C4-2B (cell line): Measurements from ENCODE around the gene EFCAB10.

Experiments used
- H3K27ac ChIP-seq: fragments of 450-650 bp; 2 replicates; pipeline ENCODE4 v1.5.1; 2017
- ZFX ChIP-seq: fragments of 450-650 bp; IDR thresholded peaks from 2 replicates; pipeline ENCODE4 v1.6.1; 2017
- TF ChIP-seq, protein P1 (sequence below): fragments of 450-650 bp; conservative IDR thresholded peaks from 2 replicates; pipeline ENCODE4 v1.5.1; 2017; ENCODE audit warnings: mild to moderate bottlenecking

EFCAB10 gene, protein sequence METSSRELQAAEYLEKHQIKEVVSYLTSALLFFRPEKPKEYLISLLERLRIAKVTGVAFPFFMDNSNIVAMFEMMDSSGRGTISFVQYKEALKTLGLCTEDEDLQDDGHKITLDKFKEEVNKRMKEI

DNA sequence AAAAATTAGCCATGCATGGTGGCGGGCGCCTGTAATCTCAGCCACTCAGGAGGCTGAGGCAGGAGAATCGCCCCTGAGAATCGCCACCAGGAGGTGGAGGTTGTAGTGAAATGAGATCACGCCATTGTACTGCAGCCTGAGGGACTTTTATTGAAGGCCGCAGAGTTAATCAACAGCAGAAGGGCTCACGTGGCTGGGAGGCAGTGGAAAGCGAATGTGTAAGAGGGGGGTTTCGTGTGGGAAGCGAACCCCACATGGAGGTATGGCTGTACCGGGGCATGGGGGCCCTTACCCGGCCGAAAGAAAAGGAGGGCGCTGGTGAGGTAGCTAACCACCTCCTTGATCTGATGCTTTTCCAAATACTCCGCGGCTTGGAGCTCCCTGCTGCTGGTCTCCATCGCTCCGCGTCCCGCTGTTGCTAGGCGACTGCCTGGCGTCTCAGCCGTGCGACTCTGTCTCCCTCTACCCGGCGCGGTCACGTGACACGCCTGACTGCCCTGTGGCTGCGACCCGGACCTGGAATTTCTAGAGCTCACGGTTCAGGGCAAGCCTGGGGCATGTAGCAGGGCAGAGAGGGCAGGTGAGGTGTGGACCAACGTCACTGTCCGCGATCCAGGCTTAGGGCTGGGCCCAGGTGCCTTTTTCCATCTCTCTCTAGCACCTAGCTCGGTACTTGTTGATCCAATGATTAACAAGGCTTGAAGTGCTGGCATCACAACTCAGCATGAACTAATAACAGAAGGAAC is at the start of gene EFCAB10:
Gene EFCAB10, minus strand, starts transcription at position 428 of the 746 bp plus-strand sequence. Its CDS starts 30 bp downstream, at position 398.
- TF ChIP-seq, protein P1, sequence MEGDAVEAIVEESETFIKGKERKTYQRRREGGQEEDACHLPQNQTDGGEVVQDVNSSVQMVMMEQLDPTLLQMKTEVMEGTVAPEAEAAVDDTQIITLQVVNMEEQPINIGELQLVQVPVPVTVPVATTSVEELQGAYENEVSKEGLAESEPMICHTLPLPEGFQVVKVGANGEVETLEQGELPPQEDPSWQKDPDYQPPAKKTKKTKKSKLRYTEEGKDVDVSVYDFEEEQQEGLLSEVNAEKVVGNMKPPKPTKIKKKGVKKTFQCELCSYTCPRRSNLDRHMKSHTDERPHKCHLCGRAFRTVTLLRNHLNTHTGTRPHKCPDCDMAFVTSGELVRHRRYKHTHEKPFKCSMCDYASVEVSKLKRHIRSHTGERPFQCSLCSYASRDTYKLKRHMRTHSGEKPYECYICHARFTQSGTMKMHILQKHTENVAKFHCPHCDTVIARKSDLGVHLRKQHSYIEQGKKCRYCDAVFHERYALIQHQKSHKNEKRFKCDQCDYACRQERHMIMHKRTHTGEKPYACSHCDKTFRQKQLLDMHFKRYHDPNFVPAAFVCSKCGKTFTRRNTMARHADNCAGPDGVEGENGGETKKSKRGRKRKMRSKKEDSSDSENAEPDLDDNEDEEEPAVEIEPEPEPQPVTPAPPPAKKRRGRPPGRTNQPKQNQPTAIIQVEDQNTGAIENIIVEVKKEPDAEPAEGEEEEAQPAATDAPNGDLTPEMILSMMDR, result no peak
- TF ChIP-seq ZFX, result no peak
- H3K27ac ChIP-seq, result no peak within 1 kb of the TSS

DNA sequence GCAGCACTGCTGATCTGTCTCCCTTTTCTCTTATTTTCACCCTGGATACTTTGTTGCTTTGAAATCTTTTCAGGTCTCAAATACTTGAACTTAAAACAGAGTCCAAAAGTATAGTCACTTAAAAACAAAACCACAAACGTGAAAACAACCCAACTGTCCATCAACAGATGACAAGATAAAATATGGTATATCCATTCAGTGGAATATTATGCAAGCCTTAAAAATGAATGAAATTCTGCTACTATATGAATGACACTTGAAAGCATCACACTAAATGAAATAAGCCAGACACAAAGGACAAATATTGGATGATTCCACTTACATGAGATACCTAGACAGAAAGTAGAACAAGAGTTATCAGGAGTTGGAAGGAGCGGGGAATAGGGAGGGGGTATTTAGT is 44.7 kb upstream of the EFCAB10 start:
- TF ChIP-seq, protein P1, result no peak
- TF ChIP-seq ZFX, result no peak
- no peak overlapping the region for H3K27ac ChIP-seq

DNA sequence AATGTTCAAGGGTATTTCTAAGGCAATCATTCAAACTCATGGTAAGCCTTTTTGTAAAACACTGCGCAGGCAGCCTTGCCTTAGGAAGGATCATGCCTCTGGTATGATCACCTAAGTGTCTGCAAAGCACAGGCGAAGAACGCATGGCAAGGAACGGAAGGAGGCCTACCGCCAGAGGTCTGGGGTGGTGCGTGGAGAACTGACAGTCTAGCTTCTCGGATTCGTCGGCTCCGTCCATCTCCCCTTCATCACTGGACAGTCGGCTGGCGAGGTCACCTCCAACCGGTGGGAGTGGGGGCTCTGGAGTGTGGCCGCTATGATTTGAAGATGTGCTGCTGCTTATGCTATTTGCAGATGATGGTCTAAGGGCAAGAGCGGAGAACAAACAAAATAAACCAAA is 42.6 kb upstream of the EFCAB10 start:
- H3K27ac ChIP-seq, result no peak overlapping the region
- TF ChIP-seq, protein P1, result no peak
- TF ChIP-seq ZFX, result no peak

DNA sequence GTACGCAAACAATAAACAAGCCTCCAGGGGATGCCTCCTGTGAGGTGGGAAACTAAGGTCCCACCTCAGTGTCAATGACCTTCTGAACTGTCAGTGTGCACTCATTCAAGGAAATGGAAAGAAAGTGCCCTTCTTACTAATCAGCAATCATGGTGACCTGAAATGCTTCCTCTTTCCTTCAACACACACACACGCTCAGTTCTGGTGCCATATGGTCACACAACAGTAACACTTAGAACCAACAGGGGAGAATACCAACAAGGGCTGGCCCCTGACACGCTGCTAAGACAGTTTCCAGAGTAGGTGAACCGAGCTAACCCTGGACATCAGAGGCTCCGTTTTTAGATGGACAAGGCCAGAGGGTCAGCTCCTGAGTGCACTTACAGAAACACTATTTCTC is 42.1 kb upstream of the EFCAB10 start:
- H3K27ac ChIP-seq, result no peak overlapping the region
- no peak for TF ChIP-seq ZFX
- TF ChIP-seq, protein P1, result no peak

DNA sequence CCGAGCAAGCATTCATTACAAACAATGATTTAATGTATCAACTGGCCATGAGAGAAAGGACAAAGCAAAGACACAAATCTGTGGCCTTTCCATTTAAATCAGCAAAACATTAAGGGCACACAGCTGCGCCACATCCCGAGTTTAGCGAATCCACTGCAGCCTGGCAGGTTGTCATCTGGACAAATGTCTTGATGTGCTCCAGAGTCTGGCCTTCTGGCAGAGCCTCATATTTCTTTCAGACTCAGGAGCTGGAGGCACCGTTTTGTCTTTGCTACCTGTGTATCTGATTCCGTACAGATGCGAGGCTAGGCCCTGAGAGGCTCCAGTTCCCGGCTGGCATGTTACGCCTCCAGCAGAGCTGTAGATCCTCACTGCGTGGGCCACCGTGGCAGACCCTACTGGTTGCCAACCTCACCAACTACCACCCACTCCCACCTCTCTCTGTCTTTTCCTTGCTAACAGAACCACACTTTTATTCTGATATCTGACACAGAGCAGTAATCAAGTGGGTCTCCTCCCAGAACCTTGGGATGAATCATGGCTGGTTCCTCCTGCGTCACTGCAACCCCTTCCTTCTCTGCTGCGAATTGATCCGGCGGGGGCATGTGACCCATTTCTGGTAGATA is 40.9 kb upstream of the EFCAB10 start:
- H3K27ac ChIP-seq, result no peak overlapping the region
- no peak for TF ChIP-seq ZFX
- TF ChIP-seq, protein P1, result no peak

DNA sequence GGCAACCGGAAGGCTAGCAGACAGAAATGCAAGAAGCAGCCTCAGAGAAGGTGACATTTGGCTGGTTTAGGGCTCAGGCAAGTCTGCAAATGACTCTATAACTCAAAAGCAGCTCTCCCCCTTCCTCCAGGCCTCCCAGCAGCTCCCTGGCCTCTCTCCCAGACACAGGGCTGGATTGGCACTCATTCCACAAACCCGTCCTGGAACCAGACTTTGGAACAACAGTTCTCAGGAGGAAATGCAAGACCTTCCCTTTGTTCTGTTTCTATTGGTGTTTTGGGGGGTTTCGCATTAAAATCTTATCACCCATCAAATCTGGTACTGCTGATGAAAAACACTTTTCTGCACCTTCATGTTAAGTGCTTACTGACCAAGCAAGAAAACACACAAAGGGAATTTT is 40.3 kb upstream of the EFCAB10 start:
- no peak for TF ChIP-seq ZFX
- TF ChIP-seq, protein P1, result no peak

DNA sequence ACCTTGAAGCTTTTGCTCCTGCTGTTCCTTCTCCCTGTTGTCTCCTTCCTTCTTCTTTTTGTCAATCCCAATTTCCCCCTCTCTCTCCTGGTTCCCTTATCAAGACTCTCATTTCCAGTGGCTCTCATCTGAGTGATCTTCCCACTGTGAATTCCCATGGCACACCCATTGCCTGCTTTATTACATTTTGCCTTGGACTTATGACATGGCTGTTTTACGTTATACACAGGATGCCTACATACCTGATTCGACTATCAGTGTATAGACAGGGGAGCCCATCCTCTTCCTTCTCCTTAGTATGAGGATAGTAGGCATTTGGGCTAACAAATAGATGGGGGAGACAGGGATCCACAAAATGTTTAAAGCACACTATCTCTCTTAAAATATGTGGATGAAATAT is 39.9 kb upstream of the EFCAB10 start:
- TF ChIP-seq, protein P1, result no peak
- no peak for TF ChIP-seq ZFX
- H3K27ac ChIP-seq, result no peak overlapping the region

More for the DNA sequence above, 40.3 kb upstream of the EFCAB10 start:
- no peak overlapping the region for H3K27ac ChIP-seq
